ENCODE results near the gene GNG12. TPM values are rescaled to one million over a fixed set of nuclear protein-coding genes. Genes with fewer than 3 reads are reported as not detected.

Gene GNG12
- total RNA-seq, 3 donors from 2014 or later: 85.0 to 191 (median 158) TPM

- intact Hi-C loops (cut with DNase I, micrococcal nuclease): no loop called here
- TF ChIP-seq CTCF (IDR thresholded peaks at IDR 0.05): no peak
- H3K36me3 ChIP-seq (ENCODE audit: low read depth): no peaks in the 10 kb centered on the region
- no peaks in the 10 kb centered on the region for H3K9me3 ChIP-seq
- no peak for ATAC-seq
- H3K4me1 ChIP-seq (ENCODE audit: low read depth): no peaks in the 10 kb centered on the region
- no peak overlapping the region for H3K4me3 ChIP-seq
- DNase-seq: no peak
Observed at GRCh38 chr1:67695963-67696362, 137.3 kb downstream of the GNG12 start.

GRCh38 chr1:67691712-67692111 is 141.6 kb downstream of the GNG12 start:
- no peak for DNase-seq
- intact Hi-C loops (cut with DNase I, micrococcal nuclease): no loop called here
- ATAC-seq: no peak
- Histone ChIP-seq H3K4me1 (ENCODE audit: low read depth) (peaks cover 15% of the 10 kb centered on the region), H3K36me3 (ENCODE audit: low read depth) (no peaks in the 10 kb centered on the region), H3K4me3 (no peak overlapping the region), H3K9me3 (no peaks in the 10 kb centered on the region)
- TF ChIP-seq CTCF (IDR thresholded peaks at IDR 0.05): no peak

GRCh38 chr1:67690411-67690810 is 142.9 kb downstream of the GNG12 start:
- ATAC-seq: no peak

GRCh38 chr1:67690018-67690363 is 143.3 kb downstream of the GNG12 start:
- ATAC-seq: no peak
- DNase-seq: no peak
- no peak for TF ChIP-seq CTCF (IDR thresholded peaks at IDR 0.05)
- Histone ChIP-seq H3K36me3 (ENCODE audit: low read depth) (peaks cover 2% of the 10 kb centered on the region), H3K4me3 (no peak overlapping the region), H3K4me1 (ENCODE audit: low read depth) (peaks cover 15% of the 10 kb centered on the region), H3K9me3 (no peaks in the 10 kb centered on the region)
- intact Hi-C loops (cut with DNase I, micrococcal nuclease): no loop called here

More at GRCh38 chr1:67690411-67690810, 142.9 kb downstream of the GNG12 start:
- DNase-seq: no peak
- Histone ChIP-seq H3K36me3 (ENCODE audit: low read depth) (no peaks in the 10 kb centered on the region), H3K4me1 (ENCODE audit: low read depth) (peaks cover 15% of the 10 kb centered on the region), H3K4me3 (no peak overlapping the region), H3K9me3 (no peaks in the 10 kb centered on the region)
- intact Hi-C loops (cut with DNase I, micrococcal nuclease): no loop called here
- TF ChIP-seq CTCF (IDR thresholded peaks at IDR 0.05): no peak

- TF ChIP-seq CTCF (IDR thresholded peaks at IDR 0.05): no peak
- peaks cover 4% of the 10 kb centered on the region for H3K36me3 ChIP-seq (ENCODE audit: low read depth)
- no peak for DNase-seq
- no peak overlapping the region for H3K4me3 ChIP-seq
- intact Hi-C loops (cut with DNase I, micrococcal nuclease): loop anchor here in 1 of 2 donors (10.0 kb wide), 1 partner anchor 65 kb away; no protein-coding TSS in a partner anchor
- no peak for ATAC-seq
- peaks cover 18% of the 10 kb centered on the region for H3K4me1 ChIP-seq (ENCODE audit: low read depth)
- H3K9me3 ChIP-seq: no peaks in the 10 kb centered on the region
Observed at GRCh38 chr1:67689267-67690017, 143.8 kb downstream of the GNG12 start.

All from mucosa of descending colon (tissue), 3 donors.